Immature natural killer cell (primary cell): ENCODE data around the gene ARMC6. TPM values are rescaled to one million over a fixed set of nuclear protein-coding genes. Genes with fewer than 3 reads are reported as not detected.

Experiments
- DNase-seq, 3 donors: peaks; one replicate each; pipeline ENCODE4 v3.0.0; 2022; ENCODE audit warnings: mixed read lengths in 1 of 3
- H3K27ac Mint-ChIP-seq, 6 donors: one replicate each; pipeline ENCODE4 v1.8.0; 2020; ENCODE audit warnings: mixed read lengths in 6 of 6, mild to moderate bottlenecking in 5 of 6, inconsistent platforms in 4 of 6, moderate library complexity in 3 of 6
- H3K27me3 Mint-ChIP-seq, 3 donors: one replicate each; pipeline ENCODE4 v1.8.0; 2020 to 2021; ENCODE audit warnings: low read depth in 3 of 3, mild to moderate bottlenecking in 3 of 3, mixed read lengths in 3 of 3, moderate library complexity in 3 of 3, inconsistent platforms in 1 of 3
- H3K36me3 Mint-ChIP-seq, 3 donors: one replicate each; pipeline ENCODE4 v1.8.0; 2020; ENCODE audit warnings: mixed read lengths in 3 of 3, inconsistent platforms in 2 of 3, mild to moderate bottlenecking in 2 of 3
- H3K4me1 Mint-ChIP-seq, 2 donors: one replicate each; pipeline ENCODE4 v1.8.0; 2020; ENCODE audit warnings: inconsistent platforms in 2 of 2, mild to moderate bottlenecking in 2 of 2, mixed read lengths in 2 of 2, moderate library complexity in 1 of 2
- H3K4me3 Mint-ChIP-seq, 5 donors: one replicate each; pipeline ENCODE4 v1.8.0; 2020; ENCODE audit warnings: mild to moderate bottlenecking in 5 of 5, mixed read lengths in 5 of 5, inconsistent platforms in 3 of 5, moderate library complexity in 3 of 5
- H3K9me3 Mint-ChIP-seq, 6 donors: one replicate each; pipeline ENCODE4 v1.8.0; 2020; ENCODE audit warnings: mild to moderate bottlenecking in 6 of 6, mixed read lengths in 6 of 6, inconsistent platforms in 4 of 6, moderate library complexity in 3 of 6
- polyA plus RNA-seq, 3 donors: library from polyadenylated mRNA; unstranded; fragments of 300-500 nt; fragmentation: Illumina TruSeq; gene quantifications; one replicate each; pipeline ENCODE4 v1.2.3, GENCODE V29; 2021

Gene ARMC6
- 10 to 100 TPM; 45.8 to 58.4 (median 49.9) TPM for polyA plus RNA-seq

DNA sequence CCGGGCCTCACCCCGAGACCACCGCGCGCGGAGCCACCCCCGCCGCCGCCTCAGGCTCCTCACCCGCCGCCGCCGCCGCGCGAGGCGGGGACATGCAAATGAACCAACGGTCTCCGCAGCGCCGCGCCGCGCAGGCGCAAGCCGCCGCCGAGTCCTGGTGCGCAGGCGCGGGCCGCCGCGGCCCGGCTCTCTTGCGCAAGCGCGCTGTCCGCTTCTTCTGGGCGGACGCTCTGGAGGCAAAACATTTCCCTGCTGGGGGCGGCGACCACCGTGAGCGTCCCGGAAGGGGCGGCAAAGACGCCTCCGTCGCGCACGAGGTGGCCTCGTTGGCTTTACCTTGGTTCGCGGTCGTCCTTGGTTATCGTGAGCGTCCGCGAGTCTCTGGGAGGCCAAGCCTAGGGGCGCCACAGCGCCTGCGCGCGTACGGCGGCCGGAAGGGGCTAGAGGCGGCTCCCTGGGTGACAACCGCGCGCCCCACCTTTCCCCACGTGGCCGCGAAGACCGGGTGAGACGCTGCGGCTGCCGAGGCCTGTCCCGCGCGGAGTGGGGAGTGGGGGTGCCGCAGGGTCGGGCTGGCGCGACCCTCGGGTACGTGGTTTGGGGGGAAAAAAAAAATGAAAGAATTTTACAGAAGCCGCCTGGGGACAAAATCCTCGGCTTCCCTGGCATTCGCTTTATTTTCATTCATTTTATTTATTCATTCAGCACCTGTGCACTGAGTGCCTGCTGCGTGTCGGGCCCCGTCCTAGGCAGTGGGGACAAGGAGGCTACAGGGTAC is at the start of gene ARMC6, which contains the start of gene SUGP2:
ARMC6 (plus strand) TSS at position 178 of the 778 bp plus-strand sequence. CDS start 607 bp downstream, outside the sequence.
SUGP2 (minus strand) TSS at position 92 of the 778 bp plus-strand sequence. CDS start 2,446 bp downstream, outside the sequence.
- Mint-ChIP-seq H3K9me3 (no peaks in the 10 kb centered on the region), H3K36me3 (peaks cover 0 to 9% (median 0%) of the 10 kb centered on the region in 3 donors), H3K4me3 (peak within 1 kb of the TSS; percentile 94 to 100 (median 99)), H3K27me3 (peaks cover 16 to 20% (median 17%) of the 10 kb centered on the region in 3 donors), H3K4me1 (peaks cover 31 to 43% of the 10 kb centered on the region in 2 donors), H3K27ac (peak within 1 kb of the TSS; percentile 90 to 99 (median 95))
- DNase-seq, result peak; percentile 96

DNA sequence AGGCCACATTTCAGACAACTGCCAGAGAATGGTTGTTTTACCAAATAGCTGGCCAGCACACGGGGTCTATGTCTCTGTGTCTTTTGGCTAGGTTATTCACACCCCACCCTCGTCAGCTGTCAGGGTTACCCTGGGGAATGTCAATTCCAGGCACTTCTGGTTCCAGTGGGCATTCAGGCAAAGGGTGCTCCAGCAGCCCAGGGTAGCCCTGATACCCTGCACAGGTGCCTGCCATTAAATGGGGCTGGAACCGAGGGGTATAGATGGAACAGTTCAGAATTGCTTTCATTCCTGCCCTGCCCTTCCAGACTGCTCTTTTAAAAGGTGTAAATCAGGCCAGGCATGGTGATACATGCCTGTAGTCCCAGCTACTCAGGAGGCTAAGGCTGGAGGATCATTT is 49.2 kb upstream of the ARMC6 start:
- Mint-ChIP-seq H3K9me3 (no peaks in the 10 kb centered on the region), H3K4me1 (no peaks in the 10 kb centered on the region), H3K36me3 (no peaks in the 10 kb centered on the region), H3K4me3 (no peak overlapping the region), H3K27ac (no peak overlapping the region), H3K27me3 (peaks cover 0 to 2% (median 2%) of the 10 kb centered on the region in 3 donors)
- DNase-seq, result no peak

DNA sequence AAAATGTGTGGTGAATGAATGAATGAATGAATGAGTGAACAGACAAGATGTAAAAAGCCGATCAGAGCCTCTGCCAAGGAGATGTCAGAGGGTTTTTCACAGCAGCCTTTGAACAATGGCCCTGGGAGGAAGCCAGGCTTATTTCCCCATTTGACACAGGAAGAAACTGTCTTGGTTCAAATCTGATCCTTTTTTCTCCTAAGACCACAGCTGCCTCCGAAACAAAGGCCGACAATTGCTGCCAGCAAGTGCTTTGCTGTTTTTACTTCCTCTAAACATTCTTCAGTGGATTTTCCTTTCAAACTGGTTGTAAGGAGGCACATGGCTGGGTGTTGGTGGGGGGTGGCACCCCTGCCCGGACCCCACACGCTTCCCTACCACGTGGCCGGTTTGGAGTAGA is 48.1 kb upstream of the ARMC6 start:
- Mint-ChIP-seq H3K36me3 (no peaks in the 10 kb centered on the region), H3K9me3 (no peaks in the 10 kb centered on the region), H3K27ac (no peak overlapping the region), H3K27me3 (peaks cover 0 to 2% (median 2%) of the 10 kb centered on the region in 3 donors), H3K4me1 (no peaks in the 10 kb centered on the region), H3K4me3 (no peak overlapping the region)
- no peak for DNase-seq

DNA sequence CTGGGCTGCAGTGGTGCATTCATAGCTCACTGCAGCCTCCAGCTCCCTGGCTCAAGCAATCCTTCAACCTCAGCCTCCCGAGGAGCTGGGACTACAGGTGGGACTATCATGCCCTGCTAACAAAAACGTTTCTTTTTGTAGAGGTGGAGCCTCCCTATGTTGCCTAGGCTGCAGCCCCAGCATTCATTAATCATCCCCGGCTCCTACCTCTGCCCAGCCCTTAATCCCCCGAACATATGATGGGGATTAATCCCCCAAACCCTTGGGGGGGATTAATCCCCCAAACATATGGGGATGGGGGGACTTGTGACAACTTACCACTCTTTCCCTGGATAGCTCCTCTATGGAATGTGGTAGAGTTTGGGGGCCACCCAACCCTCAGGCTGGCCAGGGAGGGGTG is 45.9 kb upstream of the ARMC6 start:
- H3K36me3 Mint-ChIP-seq, result peaks cover 0 to 4% (median 0%) of the 10 kb centered on the region in 3 donors
- no peak overlapping the region for H3K4me3 Mint-ChIP-seq
- peaks cover 0 to 2% (median 2%) of the 10 kb centered on the region in 3 donors for H3K27me3 Mint-ChIP-seq
- no peaks in the 10 kb centered on the region for H3K4me1 Mint-ChIP-seq
- H3K9me3 Mint-ChIP-seq, result no peaks in the 10 kb centered on the region
- no peak for DNase-seq
- H3K27ac Mint-ChIP-seq, result no peak overlapping the region

DNA sequence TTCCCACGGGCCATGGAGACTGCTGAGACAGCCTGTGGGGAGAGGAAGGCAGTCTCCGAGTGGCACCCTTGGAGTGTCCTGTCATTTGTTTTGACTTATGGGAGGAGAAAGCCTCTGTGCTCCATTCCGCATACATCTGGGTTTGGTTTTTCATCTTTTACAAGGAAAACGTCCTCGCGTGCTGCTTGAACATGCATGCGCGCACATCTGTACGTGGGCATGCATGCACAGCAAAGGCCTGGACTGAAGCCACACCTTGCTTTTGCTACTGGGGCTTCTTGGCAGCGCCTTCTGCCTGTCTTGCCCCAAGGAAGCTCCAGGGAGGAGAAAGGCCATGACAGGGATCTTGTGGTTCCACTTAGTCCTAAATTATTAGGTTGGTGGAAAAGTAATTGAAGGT is 44.1 kb upstream of the ARMC6 start:
- peak overlapping the region in 1 of 6 donors; percentile 28 for H3K27ac Mint-ChIP-seq
- peaks cover 0 to 2% (median 2%) of the 10 kb centered on the region in 3 donors for H3K27me3 Mint-ChIP-seq
- no peak for DNase-seq
- no peak overlapping the region for H3K4me3 Mint-ChIP-seq
- H3K36me3 Mint-ChIP-seq, result peaks cover 1 to 21% (median 9%) of the 10 kb centered on the region in 3 donors
- H3K4me1 Mint-ChIP-seq, result no peaks in the 10 kb centered on the region
- no peaks in the 10 kb centered on the region for H3K9me3 Mint-ChIP-seq

DNA sequence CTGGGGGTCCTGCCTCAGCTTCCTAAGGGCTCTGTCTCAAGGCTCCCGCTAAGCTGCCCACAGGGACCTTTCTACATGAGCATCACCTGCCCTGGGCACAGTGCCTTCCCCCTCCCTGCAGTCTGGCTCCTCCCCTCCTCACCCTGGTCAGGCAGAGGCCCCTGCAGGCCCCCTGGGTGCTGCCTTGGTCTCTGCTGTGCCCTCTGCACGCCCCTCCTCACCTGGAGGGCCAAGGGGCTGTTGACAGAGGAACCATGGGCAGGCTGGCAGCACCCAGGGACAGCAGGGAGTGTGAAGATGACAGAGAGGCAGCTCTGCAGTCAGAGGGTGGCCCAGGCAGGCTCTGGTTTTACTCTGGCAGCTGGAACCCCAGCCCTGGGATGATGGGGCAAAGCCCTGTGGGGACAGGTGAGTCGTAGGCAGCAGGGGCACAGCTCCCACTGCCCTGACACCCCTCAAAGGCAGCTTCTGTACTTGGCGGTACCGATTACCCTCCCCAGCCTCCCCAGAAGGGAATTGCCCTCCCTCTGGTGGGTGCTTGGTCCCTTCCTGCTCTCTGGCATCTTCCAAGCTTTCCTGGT is 43.2 kb upstream of the ARMC6 start:
- H3K36me3 Mint-ChIP-seq, result peaks cover 4 to 23% (median 9%) of the 10 kb centered on the region in 3 donors
- H3K27ac Mint-ChIP-seq, result no peak overlapping the region
- no peak overlapping the region for H3K4me3 Mint-ChIP-seq
- H3K27me3 Mint-ChIP-seq, result peaks cover 0 to 2% (median 2%) of the 10 kb centered on the region in 3 donors
- no peaks in the 10 kb centered on the region for H3K9me3 Mint-ChIP-seq
- no peak for DNase-seq
- H3K4me1 Mint-ChIP-seq, result no peaks in the 10 kb centered on the region

DNA sequence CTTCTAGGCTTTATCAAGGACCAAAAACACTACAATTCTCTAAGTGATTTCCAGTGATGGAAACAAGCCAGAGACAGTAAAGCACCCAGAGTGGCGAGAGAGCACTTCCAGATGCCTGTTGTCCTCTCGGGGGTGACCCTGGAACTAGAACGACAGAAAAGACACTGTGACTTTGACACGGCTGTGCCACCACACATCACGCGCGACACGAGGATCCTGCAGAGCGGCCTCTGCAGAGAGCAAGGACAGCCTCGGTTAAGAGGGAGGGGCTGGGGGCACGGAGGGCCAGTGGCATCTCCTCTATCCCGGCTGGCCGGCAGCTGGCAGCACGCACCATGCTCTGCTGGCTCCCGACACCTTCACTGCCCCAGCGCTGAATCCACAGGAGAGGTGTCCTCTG is 42.4 kb upstream of the ARMC6 start:
- H3K9me3 Mint-ChIP-seq, result no peaks in the 10 kb centered on the region
- peak overlapping the region in 1 of 6 donors; percentile 22 for H3K27ac Mint-ChIP-seq
- DNase-seq, result no peak
- H3K4me3 Mint-ChIP-seq, result no peak overlapping the region
- H3K27me3 Mint-ChIP-seq, result peaks cover 0 to 2% (median 0%) of the 10 kb centered on the region in 3 donors
- H3K4me1 Mint-ChIP-seq, result no peaks in the 10 kb centered on the region
- peaks cover 4 to 23% (median 9%) of the 10 kb centered on the region in 3 donors for H3K36me3 Mint-ChIP-seq

DNA sequence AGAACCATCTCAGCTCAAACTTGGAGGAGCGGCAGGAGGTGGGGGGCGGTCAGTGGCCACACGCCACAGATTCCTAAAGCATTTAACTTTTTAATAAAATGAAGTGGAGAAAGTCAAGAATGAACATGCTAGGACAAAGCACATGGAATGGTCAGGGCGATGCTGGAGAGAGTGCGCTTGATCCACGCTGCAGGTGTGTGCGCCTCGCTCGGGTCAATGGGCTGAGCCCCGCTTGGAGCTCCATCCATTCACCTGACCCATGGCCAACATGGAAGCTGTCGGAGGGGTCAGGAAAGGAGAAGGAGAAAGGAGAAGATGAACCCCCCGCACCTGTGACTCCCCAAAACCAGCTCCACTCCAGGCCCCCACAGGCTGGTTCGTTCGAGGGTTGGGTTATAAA is 41.9 kb upstream of the ARMC6 start:
- Mint-ChIP-seq H3K4me3 (no peak overlapping the region), H3K36me3 (peaks cover 4 to 23% (median 9%) of the 10 kb centered on the region in 3 donors), H3K4me1 (no peaks in the 10 kb centered on the region), H3K27me3 (peaks cover 0 to 2% (median 0%) of the 10 kb centered on the region in 3 donors), H3K9me3 (no peaks in the 10 kb centered on the region), H3K27ac (no peak overlapping the region)
- no peak for DNase-seq

DNA sequence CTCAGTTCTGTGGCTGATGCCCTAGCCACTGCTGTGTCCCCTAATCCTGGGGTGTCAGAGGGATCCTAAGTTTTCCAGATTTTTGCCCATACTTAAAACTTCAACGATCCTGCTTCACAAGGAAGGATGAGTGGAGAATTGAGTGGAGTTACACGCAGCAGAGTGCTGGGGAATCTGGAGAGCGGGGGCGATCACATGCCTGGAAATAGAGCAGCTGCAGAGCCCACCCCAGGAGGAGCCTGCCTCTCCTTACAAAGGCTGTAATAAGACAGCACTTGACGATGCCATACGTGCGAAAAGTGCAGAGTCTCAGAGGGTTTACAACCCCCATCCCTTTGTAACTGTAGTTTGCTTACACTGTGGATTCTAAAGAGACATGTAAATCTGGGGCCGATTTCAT is 40.7 kb upstream of the ARMC6 start:
- DNase-seq, result no peak
- peaks cover 0 to 2% (median 0%) of the 10 kb centered on the region in 3 donors for H3K27me3 Mint-ChIP-seq
- peaks cover 4 to 23% (median 9%) of the 10 kb centered on the region in 3 donors for H3K36me3 Mint-ChIP-seq
- H3K27ac Mint-ChIP-seq, result no peak overlapping the region
- H3K4me3 Mint-ChIP-seq, result no peak overlapping the region
- no peaks in the 10 kb centered on the region for H3K4me1 Mint-ChIP-seq
- H3K9me3 Mint-ChIP-seq, result no peaks in the 10 kb centered on the region

DNA sequence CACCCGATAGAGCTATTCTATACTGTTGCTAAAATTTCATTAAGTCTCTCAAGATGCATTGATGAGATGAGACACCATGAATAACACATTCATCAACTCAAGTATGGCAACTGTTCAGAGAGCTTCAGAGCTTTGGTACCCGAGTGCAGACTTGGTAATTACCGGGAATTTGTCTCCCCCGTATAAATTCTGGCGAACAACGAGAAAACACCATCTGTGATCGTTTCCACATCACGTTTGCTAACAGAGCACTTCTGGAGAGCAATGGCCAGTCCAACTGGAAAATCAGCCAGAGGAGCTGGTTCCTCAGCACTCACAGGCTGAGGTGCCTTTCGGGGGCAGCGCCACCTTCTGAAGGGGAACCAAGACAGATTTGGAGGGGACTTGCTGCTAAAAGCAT is 40.3 kb upstream of the ARMC6 start:
- H3K27ac Mint-ChIP-seq, result no peak overlapping the region
- peaks cover 0 to 2% (median 0%) of the 10 kb centered on the region in 3 donors for H3K27me3 Mint-ChIP-seq
- DNase-seq, result no peak
- peaks cover 4 to 24% (median 9%) of the 10 kb centered on the region in 3 donors for H3K36me3 Mint-ChIP-seq
- H3K4me3 Mint-ChIP-seq, result no peak overlapping the region
- no peaks in the 10 kb centered on the region for H3K9me3 Mint-ChIP-seq
- peaks cover 0 to 2% of the 10 kb centered on the region in 2 donors for H3K4me1 Mint-ChIP-seq

DNA sequence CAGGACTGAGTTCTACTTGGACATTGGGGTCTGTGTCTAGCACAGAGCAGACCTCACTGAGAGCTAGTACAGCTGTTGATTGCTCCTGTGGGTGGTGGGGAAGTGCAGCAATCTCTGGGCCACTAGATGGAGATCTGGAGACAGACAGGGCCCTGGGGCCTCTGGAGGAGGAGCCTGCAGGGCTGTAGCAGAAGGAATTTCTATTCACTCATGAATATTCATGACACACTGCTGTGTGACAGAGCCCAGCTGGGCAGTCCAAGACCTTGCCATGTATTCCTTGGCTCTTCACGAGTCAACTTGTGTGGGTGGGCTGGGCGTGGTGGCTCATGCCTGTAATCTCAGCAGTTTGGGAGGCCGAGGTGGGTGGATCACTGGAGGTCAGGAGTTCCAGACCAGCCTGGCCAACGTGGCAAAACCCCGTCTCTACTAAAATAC is 37.6 kb upstream of the ARMC6 start:
- Mint-ChIP-seq H3K27me3 (peaks cover 0 to under 1% (median 0%) of the 10 kb centered on the region in 3 donors), H3K4me1 (peaks cover 23 to 27% of the 10 kb centered on the region in 2 donors), H3K36me3 (peaks cover 9 to 37% (median 16%) of the 10 kb centered on the region in 3 donors), H3K4me3 (no peak overlapping the region), H3K9me3 (no peaks in the 10 kb centered on the region), H3K27ac (no peak overlapping the region)
- peak in 1 of 3 donors; percentile 24 for DNase-seq

DNA sequence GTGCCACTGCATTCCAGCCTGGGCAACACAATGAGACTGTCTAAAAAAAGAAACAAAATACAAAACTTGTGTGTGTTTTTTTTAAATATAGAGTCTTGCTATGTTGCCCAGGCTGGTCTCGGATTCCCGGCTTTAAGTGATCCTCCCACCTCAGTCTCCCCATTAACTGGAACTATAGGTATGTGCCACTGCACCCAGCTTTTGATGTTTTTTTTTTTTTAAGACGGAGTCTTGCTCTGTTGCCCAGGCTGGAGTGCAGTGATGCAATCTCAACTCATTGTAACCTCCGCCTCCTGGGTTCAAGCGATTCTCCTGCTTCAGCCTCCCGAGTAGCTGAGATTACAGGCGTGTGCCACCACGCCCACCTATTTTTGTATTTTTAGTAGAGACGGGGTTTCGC is 37.1 kb upstream of the ARMC6 start:
- DNase-seq, result no peak
- H3K27ac Mint-ChIP-seq, result no peak overlapping the region
- H3K36me3 Mint-ChIP-seq, result peaks cover 10 to 37% (median 16%) of the 10 kb centered on the region in 3 donors
- H3K4me1 Mint-ChIP-seq, result peaks cover 23 to 27% of the 10 kb centered on the region in 2 donors
- H3K27me3 Mint-ChIP-seq, result no peaks in the 10 kb centered on the region
- no peak overlapping the region for H3K4me3 Mint-ChIP-seq
- no peaks in the 10 kb centered on the region for H3K9me3 Mint-ChIP-seq

DNA sequence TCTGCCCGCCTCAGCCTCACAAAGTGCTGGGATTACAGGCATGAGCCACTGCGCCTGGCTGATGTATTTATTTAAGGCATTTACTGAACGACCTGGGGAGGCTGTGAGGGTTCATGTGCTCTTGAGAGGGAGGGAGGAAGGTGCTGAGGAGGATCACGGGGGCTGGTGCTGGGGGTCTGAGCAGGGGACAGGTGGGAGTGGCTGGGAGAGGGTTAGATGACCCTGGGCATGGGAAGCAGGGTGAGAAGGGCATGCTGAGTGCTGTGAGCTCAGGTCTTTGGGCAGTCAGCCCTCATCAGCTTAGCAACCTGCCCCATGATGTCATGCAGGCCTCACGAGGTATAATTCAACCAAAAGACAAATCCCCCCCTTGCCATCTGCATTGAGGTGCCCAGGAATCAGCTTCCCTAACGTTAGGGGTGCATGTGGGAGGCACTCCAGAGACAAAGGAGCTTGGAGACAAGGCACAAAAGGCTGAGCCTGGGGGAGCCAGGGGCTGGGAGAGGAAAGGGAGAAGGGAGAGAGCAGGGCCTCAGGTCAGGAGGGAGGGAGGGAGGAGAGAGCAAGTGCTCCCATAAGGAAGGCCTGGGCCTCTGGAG is 36.5 kb upstream of the ARMC6 start:
- H3K27me3 Mint-ChIP-seq, result no peaks in the 10 kb centered on the region
- H3K27ac Mint-ChIP-seq, result no peak overlapping the region
- H3K9me3 Mint-ChIP-seq, result no peaks in the 10 kb centered on the region
- no peak overlapping the region for H3K4me3 Mint-ChIP-seq
- peaks cover 15 to 42% (median 21%) of the 10 kb centered on the region in 3 donors for H3K36me3 Mint-ChIP-seq
- H3K4me1 Mint-ChIP-seq, result peaks cover 23 to 27% of the 10 kb centered on the region in 2 donors
- no peak for DNase-seq

DNA sequence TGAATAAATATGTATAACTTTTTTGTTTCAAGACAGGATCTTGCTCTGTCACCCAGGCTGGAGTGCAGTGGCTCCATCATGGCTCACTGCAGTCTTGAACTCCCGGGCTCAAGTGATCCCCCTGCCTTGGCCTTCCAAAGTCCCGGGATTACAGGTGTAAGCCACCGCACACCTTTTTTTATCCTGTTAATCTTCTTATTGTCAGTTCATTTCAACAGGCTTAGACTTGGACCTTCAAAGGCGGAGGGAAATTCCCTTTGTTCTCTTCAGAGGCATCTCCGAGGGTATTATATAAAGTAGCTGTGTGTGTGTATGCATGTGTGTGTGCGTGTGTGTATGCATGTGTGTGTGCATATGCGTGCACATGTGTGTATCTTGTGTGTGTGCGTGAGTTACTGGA is 35.1 kb upstream of the ARMC6 start:
- no peaks in the 10 kb centered on the region for H3K9me3 Mint-ChIP-seq
- peaks cover 15 to 45% (median 21%) of the 10 kb centered on the region in 3 donors for H3K36me3 Mint-ChIP-seq
- peak overlapping the region in 1 of 5 donors; percentile 9 for H3K4me3 Mint-ChIP-seq
- no peak for DNase-seq
- no peaks in the 10 kb centered on the region for H3K27me3 Mint-ChIP-seq
- peaks cover 23 to 27% of the 10 kb centered on the region in 2 donors for H3K4me1 Mint-ChIP-seq
- H3K27ac Mint-ChIP-seq, result peak overlapping the region in 2 of 6 donors; percentile 34 to 68
